ENCODE results near the gene PLTP.
A peak's percentile ranks its signal among the peaks of the same experiment; 100 is the strongest.
"Not testable (repeated sequence)": the region's sequence is repeated elsewhere in the genome, so short reads cannot be mapped to it uniquely, and the experiment has no call there.

Gene PLTP

DNA sequence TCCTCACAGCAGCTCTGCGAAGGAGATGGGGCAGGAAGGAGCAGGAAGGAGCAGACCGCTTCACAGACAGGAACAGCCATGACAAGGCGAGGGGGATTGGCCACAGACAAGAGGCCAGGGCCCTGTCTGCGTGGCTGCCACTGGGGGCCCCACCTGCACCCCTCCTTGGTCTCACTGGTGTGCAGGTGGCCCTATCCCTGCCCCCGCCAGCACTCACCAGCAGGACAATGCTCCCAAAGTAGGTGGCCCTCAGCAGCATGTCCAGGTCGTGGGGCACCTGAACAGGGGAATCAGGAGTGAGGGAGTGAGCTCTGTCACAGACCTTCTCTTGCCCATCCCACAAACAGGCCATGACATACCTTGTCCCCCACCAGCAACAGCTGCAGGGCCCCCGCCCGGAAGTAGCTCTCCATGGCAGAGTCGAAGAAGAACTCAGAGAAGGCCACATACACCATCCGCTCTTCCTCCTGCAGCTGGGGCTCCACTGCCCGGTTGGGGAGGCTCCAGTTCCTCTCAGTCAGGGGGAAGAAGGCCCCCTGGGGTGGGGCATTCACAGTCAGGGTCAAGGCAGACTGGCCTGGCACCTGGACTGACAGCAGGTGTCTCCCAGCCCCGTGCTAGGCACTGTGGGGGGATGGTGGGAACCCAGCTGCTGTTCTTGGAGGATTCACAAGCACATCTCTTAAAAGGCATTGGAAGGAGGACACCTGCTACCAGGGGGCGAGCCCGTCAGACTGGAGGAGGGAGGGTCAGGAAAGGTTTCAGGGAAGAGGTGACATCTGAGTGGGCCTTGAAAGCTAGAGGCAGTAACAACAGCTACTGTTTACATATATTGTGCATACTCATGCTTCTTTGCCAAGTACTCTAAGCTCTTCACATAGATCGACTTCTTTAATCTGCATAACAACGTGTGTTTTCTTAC is 7.1 kb downstream of the PLTP start:
- H3K4me3 Mint-ChIP-seq = no peak overlapping the region
- H3K36me3 Mint-ChIP-seq (ENCODE audit: low read depth) = no peaks in the 10 kb centered on the region
- H3K9me3 Mint-ChIP-seq = no peaks in the 10 kb centered on the region
- H3K4me1 Mint-ChIP-seq (ENCODE audit: low read depth) = no peaks in the 10 kb centered on the region
- H3K27me3 Mint-ChIP-seq (ENCODE audit: low read depth) = no peaks in the 10 kb centered on the region
- no peak for DNase-seq (ENCODE audit: low spot score)
- no peak overlapping the region for H3K27ac Mint-ChIP-seq

DNA sequence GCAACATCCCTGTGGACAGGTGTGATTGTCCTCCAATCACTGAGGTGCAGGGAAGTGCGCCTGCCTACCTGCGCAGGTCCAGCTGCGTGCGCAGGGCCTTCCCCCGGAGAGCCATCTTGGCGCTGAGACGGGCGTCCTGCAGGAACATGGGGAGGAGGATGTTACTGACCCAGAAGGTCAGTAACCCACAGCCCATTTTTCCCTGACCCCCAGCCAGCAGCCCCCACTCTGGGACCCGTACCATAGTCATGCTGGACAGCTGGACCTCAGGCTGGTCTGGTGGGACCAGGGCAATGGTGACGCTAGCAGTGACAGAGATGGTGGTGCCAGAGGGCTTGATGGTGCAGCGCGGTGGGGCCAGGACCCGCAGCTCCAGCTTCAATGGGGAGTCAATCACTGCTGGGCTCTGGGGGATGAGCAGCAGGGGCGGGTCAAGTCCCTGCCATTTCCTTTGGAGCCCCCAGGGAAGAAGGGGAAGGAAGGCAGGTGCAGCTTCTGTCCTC is 9.7 kb downstream of the PLTP start:
- H3K36me3 Mint-ChIP-seq (ENCODE audit: low read depth) = no peaks in the 10 kb centered on the region
- no peaks in the 10 kb centered on the region for H3K9me3 Mint-ChIP-seq
- no peaks in the 10 kb centered on the region for H3K4me1 Mint-ChIP-seq (ENCODE audit: low read depth)
- no peaks in the 10 kb centered on the region for H3K27me3 Mint-ChIP-seq (ENCODE audit: low read depth)
- no peak for DNase-seq (ENCODE audit: low spot score)
- no peak overlapping the region for H3K4me3 Mint-ChIP-seq
- H3K27ac Mint-ChIP-seq = no peak overlapping the region

DNA sequence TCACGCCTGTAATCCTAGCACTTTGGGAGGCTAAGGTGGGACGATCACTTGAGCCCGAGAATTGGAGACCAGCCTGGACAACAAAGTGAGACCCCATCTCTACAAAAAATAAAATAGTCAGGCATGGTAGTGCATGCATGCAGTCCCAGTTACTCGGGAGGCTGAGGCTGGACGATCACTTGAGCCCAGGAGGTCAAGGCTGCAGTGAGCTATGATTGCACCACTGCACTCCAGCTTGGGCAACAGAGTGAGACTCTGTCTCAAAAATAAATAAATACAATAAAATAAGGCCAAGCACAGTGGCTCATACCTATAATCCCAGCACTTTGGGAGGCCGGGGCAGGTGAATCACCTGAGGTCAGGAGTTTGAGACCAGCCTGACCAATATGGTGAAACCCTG is 10.6 kb downstream of the PLTP start:
- H3K36me3 Mint-ChIP-seq (ENCODE audit: low read depth); H3K9me3 Mint-ChIP-seq; H3K4me1 Mint-ChIP-seq (ENCODE audit: low read depth); DNase-seq (ENCODE audit: low spot score); H3K27ac Mint-ChIP-seq; H3K4me3 Mint-ChIP-seq; H3K27me3 Mint-ChIP-seq (ENCODE audit: low read depth): not testable (repeated sequence)

DNA sequence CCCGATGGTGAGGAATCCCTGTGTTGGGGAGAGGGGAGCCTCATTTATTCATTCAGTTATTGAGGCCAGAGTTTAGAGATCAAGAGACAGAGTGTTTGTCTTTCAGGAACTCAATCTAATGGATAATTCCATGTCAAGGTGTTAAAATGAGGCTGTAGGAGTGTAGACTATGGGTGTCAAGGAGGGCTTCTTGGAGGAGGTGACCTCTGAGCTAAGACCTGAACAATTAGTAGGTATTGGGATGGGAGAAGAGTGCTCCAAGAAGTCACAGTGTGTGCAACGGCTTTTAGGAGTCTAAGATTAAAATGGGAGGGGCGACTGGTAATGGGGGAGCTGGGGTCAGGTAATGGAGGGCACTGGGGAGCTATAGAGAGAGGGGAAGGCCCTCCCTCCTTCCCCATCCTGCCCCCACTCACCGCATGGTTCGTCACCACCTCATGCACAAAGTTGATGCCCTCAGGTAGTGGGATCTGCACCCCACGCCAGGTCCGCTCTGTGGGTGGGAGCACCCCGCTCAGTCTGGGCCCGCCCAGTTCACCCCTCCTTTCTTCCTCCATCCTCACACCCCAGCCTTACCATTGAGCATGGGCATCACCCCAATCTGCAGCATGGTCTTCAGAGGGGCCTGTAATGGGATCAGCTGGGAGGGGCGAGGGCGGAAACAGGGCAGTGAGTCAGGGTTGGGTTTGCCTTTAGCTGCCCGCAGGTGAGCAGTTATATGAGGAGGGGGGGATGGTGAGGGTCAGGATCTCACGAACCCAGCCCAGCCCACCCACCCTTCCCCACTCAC is 12.7 kb downstream of the PLTP start:
- DNase-seq (ENCODE audit: low spot score) = no peak
- Mint-ChIP-seq H3K27me3 (ENCODE audit: low read depth) (no peaks in the 10 kb centered on the region), H3K4me1 (ENCODE audit: low read depth) (no peaks in the 10 kb centered on the region), H3K9me3 (no peaks in the 10 kb centered on the region), H3K36me3 (ENCODE audit: low read depth) (no peaks in the 10 kb centered on the region), H3K27ac (no peak overlapping the region), H3K4me3 (no peak overlapping the region)

DNA sequence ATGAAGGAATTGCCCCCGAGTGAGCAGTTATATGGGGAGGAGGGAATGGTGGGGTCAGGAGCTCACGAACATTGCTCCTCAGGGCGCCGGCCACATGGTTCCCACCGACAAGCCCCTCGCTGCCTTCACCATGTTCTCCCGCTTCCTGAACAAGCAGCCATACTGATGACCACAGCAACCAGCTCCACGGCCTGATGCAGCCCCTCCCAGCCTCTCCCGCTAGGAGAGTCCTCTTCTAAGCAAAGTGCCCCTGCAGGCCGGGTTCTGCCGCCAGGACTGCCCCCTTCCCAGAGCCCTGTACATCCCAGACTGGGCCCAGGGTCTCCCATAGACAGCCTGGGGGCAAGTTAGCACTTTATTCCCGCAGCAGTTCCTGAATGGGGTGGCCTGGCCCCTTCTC is 13.7 kb downstream of the PLTP start:
- Mint-ChIP-seq H3K4me3 (no peak overlapping the region), H3K27ac (no peak overlapping the region), H3K36me3 (ENCODE audit: low read depth) (no peaks in the 10 kb centered on the region), H3K27me3 (ENCODE audit: low read depth) (no peaks in the 10 kb centered on the region), H3K9me3 (no peaks in the 10 kb centered on the region), H3K4me1 (ENCODE audit: low read depth) (peaks cover 5% of the 10 kb centered on the region)
- no peak for DNase-seq (ENCODE audit: low spot score)

DNA sequence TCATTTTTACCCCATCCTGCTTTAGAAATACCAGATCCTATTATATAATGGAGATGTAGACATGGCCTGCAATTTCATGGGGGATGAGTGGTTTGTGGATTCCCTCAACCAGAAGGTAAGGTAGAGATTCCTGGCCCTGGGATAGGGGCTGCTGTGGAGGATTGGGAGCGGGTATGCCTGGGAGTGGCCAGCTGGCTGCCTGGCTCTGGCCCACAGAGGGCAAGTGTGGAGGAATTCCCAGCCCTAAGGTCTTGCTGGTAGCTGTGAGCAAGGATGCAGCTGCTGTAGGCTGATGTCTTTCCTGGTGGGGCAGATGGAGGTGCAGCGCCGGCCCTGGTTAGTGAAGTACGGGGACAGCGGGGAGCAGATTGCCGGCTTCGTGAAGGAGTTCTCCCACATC is 14.3 kb downstream of the PLTP start:
- Mint-ChIP-seq H3K36me3 (ENCODE audit: low read depth) (no peaks in the 10 kb centered on the region), H3K27ac (no peak overlapping the region), H3K27me3 (ENCODE audit: low read depth) (no peaks in the 10 kb centered on the region), H3K9me3 (no peaks in the 10 kb centered on the region), H3K4me3 (no peak overlapping the region), H3K4me1 (ENCODE audit: low read depth) (peaks cover 6% of the 10 kb centered on the region)
- DNase-seq (ENCODE audit: low spot score) = no peak

DNA sequence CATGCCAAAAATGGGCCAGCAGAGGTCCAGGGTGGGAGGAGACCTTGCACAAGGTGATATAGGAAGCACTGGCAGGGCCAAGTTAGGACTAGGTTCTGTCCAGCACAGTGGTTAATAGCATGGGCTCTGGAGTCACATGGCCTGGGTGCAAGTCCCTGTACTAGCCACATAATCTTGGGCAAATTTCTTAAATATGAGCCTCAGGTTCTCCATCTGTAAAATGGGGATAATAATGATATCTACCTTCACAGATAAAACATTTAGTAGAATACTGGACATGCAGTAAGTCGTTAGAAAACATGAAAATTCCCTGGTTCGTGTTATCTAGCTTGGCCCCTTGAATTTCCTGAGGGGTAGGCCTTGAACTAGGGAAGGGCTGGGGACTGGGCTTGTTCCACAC is 14.7 kb downstream of the PLTP start:
- H3K27ac Mint-ChIP-seq = no peak overlapping the region
- no peaks in the 10 kb centered on the region for H3K27me3 Mint-ChIP-seq (ENCODE audit: low read depth)
- no peak overlapping the region for H3K4me3 Mint-ChIP-seq
- H3K4me1 Mint-ChIP-seq (ENCODE audit: low read depth) = peaks cover 10% of the 10 kb centered on the region
- no peaks in the 10 kb centered on the region for H3K36me3 Mint-ChIP-seq (ENCODE audit: low read depth)
- no peaks in the 10 kb centered on the region for H3K9me3 Mint-ChIP-seq
- no peak for DNase-seq (ENCODE audit: low spot score)

DNA sequence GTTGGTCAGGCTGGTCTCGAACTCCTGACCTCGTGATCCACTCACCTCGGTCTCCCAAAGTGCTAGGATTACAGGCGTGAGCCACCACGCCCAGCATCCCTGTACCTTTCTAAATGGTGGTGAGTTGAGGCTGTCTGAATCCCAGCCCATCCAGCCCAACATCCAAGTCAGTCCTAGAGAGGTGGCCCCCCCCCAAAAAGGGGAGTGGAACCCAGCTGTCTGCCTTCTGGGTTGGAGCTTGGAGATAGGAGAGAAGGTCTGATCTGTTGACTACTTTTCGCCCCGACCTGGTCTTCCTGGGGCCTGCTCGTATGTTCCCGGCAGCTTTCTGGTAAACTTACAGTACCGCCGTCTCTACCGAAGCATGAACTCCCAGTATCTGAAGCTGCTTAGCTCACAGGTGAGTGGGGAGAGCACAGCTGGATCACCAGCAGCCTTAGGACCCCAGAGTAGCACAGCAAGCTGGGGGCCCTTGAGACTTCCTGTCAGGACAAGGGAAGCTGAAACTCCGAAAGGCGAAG is 15.3 kb downstream of the PLTP start:
- DNase-seq (ENCODE audit: low spot score) = no peak
- peaks cover 13% of the 10 kb centered on the region for H3K4me1 Mint-ChIP-seq (ENCODE audit: low read depth)
- no peak overlapping the region for H3K4me3 Mint-ChIP-seq
- no peaks in the 10 kb centered on the region for H3K9me3 Mint-ChIP-seq
- H3K27ac Mint-ChIP-seq = no peak overlapping the region
- no peaks in the 10 kb centered on the region for H3K27me3 Mint-ChIP-seq (ENCODE audit: low read depth)
- H3K36me3 Mint-ChIP-seq (ENCODE audit: low read depth) = no peaks in the 10 kb centered on the region

DNA sequence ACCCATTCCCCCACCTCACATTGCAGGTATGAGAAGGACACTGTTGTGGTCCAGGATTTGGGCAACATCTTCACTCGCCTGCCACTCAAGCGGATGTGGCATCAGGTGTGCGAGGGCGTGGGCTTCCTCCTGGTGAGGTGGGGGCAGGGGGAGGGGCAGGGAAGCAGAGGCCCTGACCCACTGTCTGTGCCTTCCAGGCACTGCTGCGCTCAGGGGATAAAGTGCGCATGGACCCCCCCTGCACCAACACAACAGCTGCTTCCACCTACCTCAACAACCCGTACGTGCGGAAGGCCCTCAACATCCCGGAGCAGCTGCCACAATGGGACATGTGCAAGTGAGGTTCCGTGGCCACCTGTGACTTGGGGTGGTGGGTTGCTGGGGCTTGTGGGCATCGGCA is 17.2 kb downstream of the PLTP start:
- H3K36me3 Mint-ChIP-seq (ENCODE audit: low read depth) = no peaks in the 10 kb centered on the region
- no peaks in the 10 kb centered on the region for H3K27me3 Mint-ChIP-seq (ENCODE audit: low read depth)
- no peak overlapping the region for H3K4me3 Mint-ChIP-seq
- no peak overlapping the region for H3K27ac Mint-ChIP-seq
- DNase-seq (ENCODE audit: low spot score) = no peak
- H3K9me3 Mint-ChIP-seq = no peaks in the 10 kb centered on the region
- H3K4me1 Mint-ChIP-seq (ENCODE audit: low read depth) = peaks cover 21% of the 10 kb centered on the region

DNA sequence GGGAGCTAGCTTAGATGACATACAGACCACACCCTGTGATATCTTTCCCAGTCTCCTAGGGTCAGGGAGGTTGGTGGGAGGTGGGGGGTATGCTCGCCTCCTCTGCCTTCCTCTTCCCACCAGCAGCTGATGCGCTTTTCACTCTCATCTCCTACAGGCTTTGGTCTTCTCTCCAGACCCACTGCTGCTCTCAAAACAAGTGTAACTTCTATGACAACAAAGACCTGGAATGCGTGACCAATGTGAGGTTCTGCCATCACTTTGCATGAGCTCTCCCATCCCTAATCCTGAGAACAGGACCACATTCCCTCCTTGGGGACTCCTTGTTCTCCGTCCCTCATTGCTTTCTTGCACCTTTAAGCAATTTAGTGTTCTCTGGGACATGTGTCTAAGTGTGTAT is 18.1 kb downstream of the PLTP start:
- Mint-ChIP-seq H3K4me3 (no peak overlapping the region), H3K27ac (no peak overlapping the region), H3K9me3 (no peaks in the 10 kb centered on the region), H3K27me3 (ENCODE audit: low read depth) (no peaks in the 10 kb centered on the region), H3K36me3 (ENCODE audit: low read depth) (no peaks in the 10 kb centered on the region), H3K4me1 (ENCODE audit: low read depth) (peaks cover 23% of the 10 kb centered on the region)
- DNase-seq (ENCODE audit: low spot score) = no peak

DNA sequence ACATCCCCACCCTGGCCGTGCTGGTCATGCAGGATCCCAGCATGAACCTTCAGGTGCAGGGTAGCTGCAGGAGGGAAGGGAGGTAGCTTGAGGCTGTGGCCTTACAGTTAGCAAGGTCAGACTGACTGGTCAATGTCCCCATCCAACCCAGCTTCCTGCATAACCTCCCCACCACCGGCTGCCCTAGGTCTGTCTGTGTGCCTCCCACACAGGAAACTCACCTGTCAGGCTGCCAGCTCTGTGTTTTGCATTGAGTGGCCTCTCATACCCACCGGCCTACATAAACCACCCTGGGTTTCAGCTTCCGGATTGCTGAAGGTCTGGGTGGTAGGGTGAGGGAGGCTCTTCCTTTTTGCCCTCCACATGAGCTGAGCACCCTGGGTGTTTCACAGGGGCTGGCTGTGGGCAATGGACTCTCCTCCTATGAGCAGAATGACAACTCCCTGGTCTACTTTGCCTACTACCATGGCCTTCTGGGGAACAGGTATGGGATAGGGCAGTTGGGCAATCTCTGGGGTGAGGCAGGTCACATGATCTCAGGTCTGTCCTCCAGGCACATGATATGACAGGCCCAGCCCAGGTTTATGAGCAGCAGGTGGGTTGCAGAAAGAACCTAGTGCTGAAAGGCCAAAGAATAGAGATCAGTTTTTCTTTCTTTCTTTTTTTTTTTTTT is 19.0 kb downstream of the PLTP start:
- Mint-ChIP-seq H3K36me3 (ENCODE audit: low read depth) (no peaks in the 10 kb centered on the region), H3K4me3 (peak overlapping the region; percentile 92), H3K27ac (peak overlapping the region; percentile 17), H3K4me1 (ENCODE audit: low read depth) (peaks cover 23% of the 10 kb centered on the region), H3K9me3 (no peaks in the 10 kb centered on the region), H3K27me3 (ENCODE audit: low read depth) (no peaks in the 10 kb centered on the region)
- DNase-seq (ENCODE audit: low spot score) = no peak

DNA sequence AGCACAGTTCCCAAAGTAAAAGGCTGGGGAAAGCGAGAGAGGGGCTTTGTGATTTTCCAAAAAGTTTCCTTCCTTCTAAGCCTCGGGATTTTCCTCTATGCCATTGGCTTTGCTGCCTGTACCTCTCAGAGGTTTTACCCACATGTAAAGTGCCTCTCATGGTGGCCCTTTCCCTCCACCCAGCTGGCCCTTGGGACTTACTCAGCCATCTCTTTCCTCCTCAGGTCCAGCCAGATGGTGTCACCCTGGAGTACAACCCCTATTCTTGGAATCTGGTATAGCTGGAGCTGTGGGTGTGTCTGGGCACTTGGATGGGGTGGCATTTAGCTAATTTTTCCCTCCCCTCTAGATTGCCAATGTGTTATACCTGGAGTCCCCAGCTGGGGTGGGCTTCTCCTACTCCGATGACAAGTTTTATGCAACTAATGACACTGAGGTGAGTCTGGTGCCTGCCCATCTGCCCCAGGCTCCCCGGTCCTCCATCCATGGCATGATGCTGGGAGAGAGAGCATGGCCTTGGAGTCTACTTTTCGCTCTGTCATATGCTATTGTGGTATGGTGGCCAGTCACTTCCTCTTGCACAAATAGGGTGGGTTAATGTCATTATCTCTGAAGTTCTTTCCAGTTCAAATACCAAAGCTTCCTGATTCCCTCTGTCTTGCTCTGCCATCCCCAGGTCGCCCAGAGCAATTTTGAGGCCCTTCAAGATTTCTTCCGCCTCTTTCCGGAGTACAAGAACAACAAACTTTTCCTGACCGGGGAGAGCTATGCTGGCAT is 19.7 kb downstream of the PLTP start:
- DNase-seq (ENCODE audit: low spot score) = no peak
- H3K4me3 Mint-ChIP-seq = peak overlapping the region; percentile 92
- peaks cover 6% of the 10 kb centered on the region for H3K36me3 Mint-ChIP-seq (ENCODE audit: low read depth)
- no peaks in the 10 kb centered on the region for H3K27me3 Mint-ChIP-seq (ENCODE audit: low read depth)
- H3K4me1 Mint-ChIP-seq (ENCODE audit: low read depth) = peaks cover 23% of the 10 kb centered on the region
- H3K27ac Mint-ChIP-seq = peak overlapping the region; percentile 80
- no peaks in the 10 kb centered on the region for H3K9me3 Mint-ChIP-seq
